HG02943 (cell line): ENCODE measurements around the gene GAGE12D.
"Not testable (repeated sequence)": the region's sequence is repeated elsewhere in the genome, so short reads cannot be mapped to it uniquely, and the experiment has no call there.

Experiments
- ATAC-seq: cut with Tn5 transposase; IDR thresholded peaks from one replicate; pipeline ENCODE4 v1.9.1; 2021; ENCODE audit warnings: mild to moderate bottlenecking, low read depth, moderate library complexity; ENCODE audit not compliant: unreplicated experiment

GAGE12D gene, protein sequence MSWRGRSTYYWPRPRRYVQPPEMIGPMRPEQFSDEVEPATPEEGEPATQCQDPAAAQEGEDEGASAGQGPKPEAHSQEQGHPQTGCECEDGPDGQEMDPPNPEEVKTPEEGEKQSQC

DNA sequence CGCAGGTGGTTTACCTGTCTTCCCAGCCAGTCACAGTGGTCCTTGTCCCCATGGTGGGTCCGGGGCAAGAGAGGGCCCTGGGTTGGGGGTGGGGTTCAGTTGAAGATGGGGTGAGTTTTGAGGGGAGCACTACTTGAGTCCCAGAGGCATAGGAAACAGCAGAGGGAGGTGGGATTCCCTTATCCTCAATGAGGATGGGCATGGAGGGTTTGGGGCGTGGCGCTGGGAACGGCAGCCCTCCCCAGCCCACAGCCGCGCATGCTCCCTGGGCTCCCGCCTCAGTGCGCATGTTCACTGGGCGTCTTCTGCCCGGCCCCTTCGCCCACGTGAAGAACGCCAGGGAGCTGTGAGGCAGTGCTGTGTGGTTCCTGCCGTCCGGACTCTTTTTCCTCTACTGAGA is at the start of gene GAGE12D:
TSS of gene GAGE12D (plus strand) at position 301 of the 400 bp plus-strand sequence. CDS start 1,155 bp downstream, outside the sequence.
- not testable (repeated sequence) for ATAC-seq

DNA sequence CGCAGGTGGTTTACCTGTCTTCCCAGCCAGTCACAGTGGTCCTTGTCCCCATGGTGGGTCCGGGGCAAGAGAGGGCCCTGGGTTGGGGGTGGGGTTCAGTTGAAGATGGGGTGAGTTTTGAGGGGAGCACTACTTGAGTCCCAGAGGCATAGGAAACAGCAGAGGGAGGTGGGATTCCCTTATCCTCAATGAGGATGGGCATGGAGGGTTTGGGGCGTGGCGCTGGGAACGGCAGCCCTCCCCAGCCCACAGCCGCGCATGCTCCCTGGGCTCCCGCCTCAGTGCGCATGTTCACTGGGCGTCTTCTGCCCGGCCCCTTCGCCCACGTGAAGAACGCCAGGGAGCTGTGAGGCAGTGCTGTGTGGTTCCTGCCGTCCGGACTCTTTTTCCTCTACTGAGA is 9.7 kb upstream of the GAGE12D start, which contains the start of gene GAGE12C:
TSS of gene GAGE12C (plus strand) at position 301 of the 400 bp plus-strand sequence. CDS start 1,155 bp downstream, outside the sequence.
- not testable (repeated sequence) for ATAC-seq

DNA sequence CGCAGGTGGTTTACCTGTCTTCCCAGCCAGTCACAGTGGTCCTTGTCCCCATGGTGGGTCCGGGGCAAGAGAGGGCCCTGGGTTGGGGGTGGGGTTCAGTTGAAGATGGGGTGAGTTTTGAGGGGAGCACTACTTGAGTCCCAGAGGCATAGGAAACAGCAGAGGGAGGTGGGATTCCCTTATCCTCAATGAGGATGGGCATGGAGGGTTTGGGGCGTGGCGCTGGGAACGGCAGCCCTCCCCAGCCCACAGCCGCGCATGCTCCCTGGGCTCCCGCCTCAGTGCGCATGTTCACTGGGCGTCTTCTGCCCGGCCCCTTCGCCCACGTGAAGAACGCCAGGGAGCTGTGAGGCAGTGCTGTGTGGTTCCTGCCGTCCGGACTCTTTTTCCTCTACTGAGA is 9.5 kb downstream of the GAGE12D start, which contains the start of gene GAGE12E:
TSS of gene GAGE12E (plus strand) at position 301 of the 400 bp plus-strand sequence. CDS start 1,155 bp downstream, outside the sequence.
- ATAC-seq = not testable (repeated sequence)

DNA sequence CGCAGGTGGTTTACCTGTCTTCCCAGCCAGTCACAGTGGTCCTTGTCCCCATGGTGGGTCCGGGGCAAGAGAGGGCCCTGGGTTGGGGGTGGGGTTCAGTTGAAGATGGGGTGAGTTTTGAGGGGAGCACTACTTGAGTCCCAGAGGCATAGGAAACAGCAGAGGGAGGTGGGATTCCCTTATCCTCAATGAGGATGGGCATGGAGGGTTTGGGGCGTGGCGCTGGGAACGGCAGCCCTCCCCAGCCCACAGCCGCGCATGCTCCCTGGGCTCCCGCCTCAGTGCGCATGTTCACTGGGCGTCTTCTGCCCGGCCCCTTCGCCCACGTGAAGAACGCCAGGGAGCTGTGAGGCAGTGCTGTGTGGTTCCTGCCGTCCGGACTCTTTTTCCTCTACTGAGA is 19.0 kb downstream of the GAGE12D start, which contains the start of gene GAGE12F:
TSS of gene GAGE12F (plus strand) at position 301 of the 400 bp plus-strand sequence. CDS start 1,155 bp downstream, outside the sequence.
- not testable (repeated sequence) for ATAC-seq

DNA sequence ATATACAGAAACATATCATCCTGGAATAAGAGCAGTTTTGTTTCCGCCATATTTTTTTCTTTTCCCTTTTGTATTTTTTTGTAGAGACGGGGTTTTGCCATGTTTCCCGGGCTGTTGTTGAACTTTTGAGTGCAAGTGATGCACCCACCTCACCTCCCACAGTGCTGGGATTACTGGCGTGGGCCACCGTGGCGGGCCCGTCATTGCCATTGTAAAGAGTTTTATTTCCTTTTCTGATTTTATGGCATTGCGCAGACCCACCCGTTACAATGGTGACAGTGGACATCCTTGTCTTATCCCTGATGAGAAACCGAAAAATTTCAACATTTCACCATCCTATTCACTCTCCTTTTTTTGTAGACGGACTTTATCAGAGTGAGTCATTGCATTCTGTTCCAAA is 27.2 kb downstream of the GAGE12D start:
- ATAC-seq = not testable (repeated sequence)

DNA sequence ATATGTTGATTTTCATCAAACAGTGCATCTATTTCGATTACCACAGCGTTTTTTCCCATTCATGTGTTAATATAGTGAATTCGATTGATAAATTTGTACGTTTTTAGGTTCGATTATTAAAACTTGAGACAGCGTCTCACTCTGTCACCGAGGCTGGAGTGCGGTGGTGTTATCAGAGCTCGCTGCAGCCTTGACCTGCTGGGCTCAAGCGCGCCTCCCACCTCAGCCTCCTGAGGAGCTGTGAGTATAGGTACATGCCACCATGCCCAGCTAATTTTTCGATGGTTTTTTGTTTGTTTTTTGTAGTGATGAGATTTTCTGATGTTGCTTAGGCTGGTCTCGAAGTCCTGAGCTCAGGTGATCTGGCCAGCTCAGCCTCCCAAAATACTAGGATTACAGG is 27.6 kb downstream of the GAGE12D start:
- ATAC-seq = not testable (repeated sequence)

DNA sequence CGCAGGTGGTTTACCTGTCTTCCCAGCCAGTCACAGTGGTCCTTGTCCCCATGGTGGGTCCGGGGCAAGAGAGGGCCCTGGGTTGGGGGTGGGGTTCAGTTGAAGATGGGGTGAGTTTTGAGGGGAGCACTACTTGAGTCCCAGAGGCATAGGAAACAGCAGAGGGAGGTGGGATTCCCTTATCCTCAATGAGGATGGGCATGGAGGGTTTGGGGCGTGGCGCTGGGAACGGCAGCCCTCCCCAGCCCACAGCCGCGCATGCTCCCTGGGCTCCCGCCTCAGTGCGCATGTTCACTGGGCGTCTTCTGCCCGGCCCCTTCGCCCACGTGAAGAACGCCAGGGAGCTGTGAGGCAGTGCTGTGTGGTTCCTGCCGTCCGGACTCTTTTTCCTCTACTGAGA is 28.6 kb downstream of the GAGE12D start, which contains the start of gene GAGE12G:
TSS of gene GAGE12G (plus strand) at position 301 of the 400 bp plus-strand sequence. CDS start 1,155 bp downstream, outside the sequence.
- ATAC-seq = not testable (repeated sequence)

DNA sequence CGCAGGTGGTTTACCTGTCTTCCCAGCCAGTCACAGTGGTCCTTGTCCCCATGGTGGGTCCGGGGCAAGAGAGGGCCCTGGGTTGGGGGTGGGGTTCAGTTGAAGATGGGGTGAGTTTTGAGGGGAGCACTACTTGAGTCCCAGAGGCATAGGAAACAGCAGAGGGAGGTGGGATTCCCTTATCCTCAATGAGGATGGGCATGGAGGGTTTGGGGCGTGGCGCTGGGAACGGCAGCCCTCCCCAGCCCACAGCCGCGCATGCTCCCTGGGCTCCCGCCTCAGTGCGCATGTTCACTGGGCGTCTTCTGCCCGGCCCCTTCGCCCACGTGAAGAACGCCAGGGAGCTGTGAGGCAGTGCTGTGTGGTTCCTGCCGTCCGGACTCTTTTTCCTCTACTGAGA is 38.1 kb downstream of the GAGE12D start, which contains the start of gene GAGE12H:
TSS of gene GAGE12H (plus strand) at position 301 of the 400 bp plus-strand sequence. CDS start 1,155 bp downstream, outside the sequence.
- ATAC-seq = not testable (repeated sequence)

DNA sequence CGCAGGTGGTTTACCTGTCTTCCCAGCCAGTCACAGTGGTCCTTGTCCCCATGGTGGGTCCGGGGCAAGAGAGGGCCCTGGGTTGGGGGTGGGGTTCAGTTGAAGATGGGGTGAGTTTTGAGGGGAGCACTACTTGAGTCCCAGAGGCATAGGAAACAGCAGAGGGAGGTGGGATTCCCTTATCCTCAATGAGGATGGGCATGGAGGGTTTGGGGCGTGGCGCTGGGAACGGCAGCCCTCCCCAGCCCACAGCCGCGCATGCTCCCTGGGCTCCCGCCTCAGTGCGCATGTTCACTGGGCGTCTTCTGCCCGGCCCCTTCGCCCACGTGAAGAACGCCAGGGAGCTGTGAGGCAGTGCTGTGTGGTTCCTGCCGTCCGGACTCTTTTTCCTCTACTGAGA is 47.7 kb downstream of the GAGE12D start, which contains the start of gene GAGE2A:
TSS of gene GAGE2A (plus strand) at position 301 of the 400 bp plus-strand sequence. CDS start 1,155 bp downstream, outside the sequence.
- not testable (repeated sequence) for ATAC-seq

DNA sequence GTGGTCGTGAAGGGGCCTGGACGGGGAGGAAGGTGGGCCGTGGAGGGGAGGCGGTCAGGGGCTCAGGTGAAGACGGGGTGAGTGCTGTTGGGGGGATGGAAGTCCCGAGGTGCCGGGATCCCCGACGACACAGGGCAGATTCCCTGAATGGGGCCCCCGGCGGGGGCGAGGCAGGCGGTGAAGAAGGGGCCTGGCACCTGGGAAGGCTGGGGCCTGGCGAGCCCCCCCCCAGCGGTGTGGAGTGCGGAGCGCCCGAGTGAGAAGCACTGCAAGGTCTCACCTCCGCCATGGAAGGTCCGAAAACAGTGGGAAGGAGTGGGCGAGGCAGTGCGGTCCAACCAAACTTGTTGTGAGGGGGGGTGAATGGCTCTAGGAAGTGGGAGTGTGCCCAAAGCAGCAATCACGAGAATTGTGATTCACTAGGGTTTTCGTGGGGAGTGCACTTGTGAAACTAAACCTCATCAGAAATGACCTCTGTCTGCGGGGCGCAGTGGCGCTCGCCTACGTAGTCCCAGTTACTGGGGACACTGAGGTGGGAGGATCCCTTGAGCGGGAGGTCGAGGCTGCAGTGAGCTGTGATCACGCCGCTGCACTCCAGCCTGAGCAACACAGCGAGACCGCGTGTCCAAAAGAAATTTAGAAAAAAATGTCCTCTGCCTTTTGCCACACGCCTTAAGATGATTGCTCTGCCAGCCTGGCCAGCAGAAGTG is 48.4 kb downstream of the GAGE12D start:
- ATAC-seq = not testable (repeated sequence)

DNA sequence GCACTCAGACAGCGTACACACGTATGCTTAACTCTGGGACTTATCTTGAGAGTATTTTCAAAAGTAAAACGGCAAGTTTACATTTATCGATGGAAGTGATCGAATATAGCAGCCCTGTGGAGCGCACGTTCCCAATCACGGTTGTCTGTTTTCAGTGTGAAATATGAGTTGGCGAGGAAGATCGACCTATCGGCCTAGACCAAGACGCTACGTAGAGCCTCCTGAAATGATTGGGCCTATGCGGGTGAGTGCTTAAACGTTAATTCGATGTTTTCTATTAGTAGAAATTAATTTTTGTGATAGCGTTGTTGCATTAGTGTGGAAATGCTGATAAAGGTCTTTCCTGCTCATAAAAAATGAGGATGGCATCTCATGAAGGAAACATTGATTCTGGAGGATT is 49.0 kb downstream of the GAGE12D start:
- not testable (repeated sequence) for ATAC-seq
